MV-4-11 (cell line): Measurements from ENCODE around the gene ZNF804B.

Experiments
- DNase-seq: peaks from one replicate; lab custom pipeline; 2025; lab: John Stamatoyannopoulos, UW

ZNF804B gene

DNA sequence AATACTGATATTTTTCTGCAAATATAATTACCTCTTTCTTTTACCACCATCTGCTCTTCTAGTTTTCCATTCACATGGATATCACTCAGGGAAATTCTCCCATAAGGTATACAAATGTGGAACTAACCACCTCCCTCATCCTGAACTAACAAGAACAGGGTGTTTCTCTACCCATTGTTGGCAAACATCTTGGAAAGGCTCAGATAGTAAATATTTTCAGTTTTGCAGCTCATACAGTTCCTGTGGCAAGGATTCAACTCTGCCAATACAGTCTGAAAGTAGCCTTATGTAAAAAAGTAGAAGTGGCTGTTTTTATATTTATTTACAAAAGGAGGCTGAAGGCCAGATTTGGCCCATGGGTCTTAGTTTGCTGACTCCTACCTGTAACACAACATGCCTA, 549.0 kb downstream of the ZNF804B start:
- no peak for DNase-seq

DNA sequence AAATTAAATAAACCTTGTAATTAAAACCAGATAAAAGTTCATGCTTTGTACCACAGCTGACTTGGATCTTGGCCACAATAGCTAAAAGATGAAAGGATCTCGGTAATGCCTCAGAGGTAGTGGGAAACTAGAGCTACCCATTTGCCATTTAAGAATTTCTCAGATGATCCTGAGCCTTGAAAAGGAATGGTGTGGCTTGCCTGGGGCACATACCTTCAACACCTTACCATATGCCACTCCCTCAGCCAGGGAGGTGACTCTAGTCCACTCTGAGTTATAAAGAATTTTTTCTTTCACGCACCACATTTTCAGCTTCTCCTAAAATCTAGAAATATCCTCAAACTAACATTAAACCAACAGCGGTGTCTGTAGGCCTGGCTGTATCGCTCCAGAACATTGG, 552.4 kb downstream of the ZNF804B start:
- no peak for DNase-seq

DNA sequence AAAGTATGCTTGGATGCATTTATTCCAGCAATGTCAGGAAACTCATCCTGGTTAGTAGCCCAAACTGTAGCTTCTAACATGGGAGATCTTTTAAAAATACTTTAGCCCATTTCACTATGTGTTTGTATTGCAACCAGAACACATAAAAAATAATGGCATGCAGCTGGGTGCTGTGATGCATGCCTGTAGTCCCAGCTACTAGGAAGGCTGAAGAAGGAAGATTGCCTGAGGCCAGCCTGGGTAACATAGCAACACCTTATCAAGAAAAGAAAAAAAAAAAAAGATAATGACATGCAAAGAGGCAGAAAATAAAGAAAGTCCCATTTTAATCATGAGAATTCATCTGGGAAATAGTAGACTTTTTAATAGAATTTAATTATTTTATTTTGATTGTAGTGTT, 553.1 kb downstream of the ZNF804B start:
- DNase-seq, result no peak

DNA sequence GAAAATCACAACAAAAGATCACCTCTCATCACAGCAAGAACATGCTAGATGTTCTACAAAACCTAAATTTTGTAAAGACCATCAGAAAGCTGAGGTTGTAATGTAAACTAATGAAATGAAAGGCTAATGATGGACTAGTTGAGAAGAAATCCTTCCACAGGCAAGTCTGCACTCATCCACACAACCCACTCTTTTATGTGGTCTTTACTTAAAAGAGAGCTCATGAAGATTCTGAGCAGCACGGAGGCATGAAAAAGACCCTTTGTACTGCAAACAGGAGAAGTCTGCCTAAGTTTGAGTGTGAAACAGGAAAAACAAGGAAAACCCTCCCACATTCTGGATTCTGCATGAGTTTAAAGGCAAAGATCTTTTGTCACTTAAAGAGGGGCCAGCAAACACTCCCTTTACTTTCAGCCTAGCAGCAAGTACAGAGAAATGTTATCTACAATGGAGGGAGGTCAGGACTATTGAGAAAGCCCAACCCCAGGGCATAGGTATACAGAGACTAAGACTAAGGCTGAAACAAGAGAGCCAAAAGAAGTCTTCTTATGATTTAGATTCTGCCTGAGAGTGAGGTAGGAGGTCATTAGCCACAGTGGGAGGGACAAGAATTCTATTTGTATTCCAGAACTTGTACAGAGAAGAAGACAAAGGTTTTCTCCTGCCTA, 557.2 kb downstream of the ZNF804B start:
- DNase-seq, result no peak

DNA sequence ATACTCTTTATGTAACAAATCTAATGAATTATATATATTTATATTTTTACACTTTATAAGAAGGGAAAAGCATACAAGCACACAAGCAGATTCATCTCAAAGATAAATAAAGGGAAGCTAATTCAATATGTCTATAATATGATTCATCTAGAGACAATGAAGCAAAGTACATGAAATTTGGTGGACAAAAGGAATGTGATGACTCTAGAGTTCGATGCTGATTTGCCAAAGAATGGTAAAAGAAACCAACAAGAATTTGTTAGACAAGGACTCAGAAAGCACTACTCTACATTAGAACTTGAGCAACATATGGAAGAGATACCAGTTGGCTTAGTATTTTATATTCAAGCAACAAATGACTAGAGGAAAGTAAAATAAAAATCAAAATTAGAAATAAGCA, 572.5 kb downstream of the ZNF804B start:
- DNase-seq, result no peak

DNA sequence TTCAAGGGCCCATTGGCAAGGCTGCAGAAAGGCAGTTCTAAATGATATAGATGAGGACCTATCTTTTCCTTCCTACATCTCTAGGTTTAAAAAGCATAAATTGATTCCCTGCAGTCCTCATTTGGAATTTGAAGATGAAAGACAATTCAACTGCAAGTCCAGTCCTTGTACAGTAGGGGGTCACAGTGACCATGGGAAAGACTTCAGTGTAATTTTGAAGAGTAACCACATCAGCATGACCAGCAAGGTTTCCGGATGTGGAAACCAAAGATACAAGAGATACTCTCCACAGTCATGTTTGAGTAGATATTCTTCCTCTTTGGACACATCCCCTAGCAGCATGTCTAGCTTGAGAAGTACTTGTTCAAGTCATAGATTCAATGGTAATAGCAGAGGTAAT, 575.3 kb downstream of the ZNF804B start:
- DNase-seq, result no peak

DNA sequence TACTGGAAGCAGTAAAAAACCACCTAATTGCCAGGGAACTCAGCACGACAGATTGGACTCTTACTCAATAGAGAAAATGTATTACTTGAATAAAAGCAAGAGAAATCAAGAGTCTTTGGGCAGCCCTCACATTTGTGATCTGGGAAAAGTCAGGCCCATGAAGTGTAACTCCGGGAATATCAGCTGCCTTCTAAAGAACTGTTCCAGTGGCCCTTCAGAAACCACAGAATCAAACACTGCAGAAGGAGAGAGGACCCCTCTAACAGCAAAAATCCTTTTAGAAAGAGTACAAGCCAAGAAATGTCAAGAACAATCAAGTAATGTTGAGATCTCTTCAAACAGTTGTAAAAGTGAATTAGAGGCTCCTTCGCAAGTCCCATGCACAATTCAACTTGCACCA, 576.0 kb downstream of the ZNF804B start:
- no peak for DNase-seq

DNA sequence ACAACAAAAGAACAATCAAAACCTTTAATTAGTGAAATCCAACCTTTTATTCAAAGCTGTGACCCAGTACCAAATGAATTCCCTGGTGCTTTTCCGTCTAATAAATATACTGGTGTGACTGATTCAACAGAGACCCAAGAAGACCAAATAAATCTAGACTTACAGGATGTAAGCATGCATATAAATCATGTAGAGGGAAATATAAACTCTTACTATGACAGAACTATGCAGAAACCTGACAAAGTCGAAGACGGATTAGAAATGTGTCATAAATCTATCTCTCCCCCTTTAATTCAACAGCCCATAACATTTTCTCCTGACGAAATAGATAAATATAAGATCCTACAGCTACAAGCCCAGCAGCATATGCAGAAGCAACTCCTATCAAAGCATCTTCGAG, 576.6 kb downstream of the ZNF804B start:
- DNase-seq, result no peak

DNA sequence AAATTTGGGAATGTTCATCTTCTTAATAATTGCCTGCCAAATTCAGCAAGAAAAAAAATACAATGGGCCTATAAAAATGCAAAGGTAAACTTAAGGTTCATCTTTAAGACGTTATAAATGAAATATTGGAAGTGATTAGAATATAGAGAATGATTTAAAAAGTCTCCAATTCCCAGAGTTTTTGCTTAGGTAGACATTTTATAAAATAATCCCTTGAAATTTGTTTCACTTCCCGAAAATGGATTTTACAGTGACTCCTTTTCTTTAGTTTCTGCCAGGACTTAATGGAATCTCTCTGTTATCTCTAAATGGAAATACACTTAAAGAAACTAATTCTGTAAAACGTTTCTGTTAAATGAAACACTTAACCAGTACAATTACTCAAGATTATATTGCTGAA, 580.2 kb downstream of the ZNF804B start:
- DNase-seq, result no peak

DNA sequence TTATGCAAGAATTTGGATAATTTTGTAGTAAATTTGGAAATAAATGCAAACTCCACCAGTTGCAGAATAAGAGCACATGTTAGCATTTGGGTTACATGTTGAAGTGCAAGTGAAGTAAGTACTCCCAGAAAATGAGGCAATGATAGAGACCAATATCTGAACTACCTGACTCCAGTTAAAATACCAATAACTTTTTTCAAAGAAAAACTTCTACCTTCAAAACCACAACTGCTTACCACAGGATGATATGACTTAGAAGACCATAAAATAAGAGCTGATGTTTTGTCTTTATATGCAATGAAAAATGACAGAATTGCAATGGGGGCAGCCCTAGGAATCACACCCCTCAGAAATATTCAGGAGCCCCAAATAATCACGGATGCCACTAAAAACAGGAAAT, 597.6 kb downstream of the ZNF804B start:
- no peak for DNase-seq

DNA sequence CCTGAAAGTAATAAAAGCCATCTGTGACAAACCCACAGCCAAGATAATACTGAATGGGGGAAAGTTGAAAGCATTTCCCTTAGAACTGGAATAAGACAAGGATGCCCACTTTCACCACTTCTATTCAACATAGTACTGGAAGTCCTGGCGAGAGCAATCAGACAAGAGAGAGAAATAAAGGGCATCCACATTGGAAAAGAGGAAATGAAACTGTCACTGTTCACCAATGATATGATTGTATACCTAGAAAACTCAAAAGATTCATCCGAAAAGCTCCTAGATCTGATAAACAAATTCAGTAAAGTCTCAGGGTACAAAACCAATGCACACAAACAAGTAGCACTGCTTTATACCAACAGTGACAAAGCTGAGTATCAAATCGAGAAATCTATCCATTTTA, 617.7 kb downstream of the ZNF804B start:
- DNase-seq, result no peak

DNA sequence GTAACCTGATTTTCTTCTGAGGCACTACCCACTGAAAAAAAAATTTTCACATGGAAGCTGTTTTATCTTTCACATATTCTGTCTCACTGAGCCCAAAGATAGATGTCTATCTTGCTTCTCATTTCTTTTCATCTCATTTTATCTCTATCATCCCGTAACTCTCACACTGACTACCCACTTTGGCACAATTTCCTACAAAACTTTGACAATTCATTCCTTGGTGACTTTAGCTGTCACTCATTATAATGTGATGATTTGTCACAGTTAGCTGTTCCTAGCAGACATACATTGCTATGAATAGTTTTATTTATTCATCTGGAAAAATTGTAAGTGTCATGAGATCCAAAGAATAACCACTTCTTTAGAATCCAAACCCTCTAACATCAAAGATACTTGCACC, 625.9 kb downstream of the ZNF804B start:
- no peak for DNase-seq
